IPS DF 4.7 (cell line): Measurements from ENCODE around the gene ZNF263.

Source experiments
- DNase-seq: peaks from one replicate; pipeline ENCODE4 v3.0.0-alpha.2; 2013; ENCODE audit warnings: low spot score; ENCODE audit errors: extremely low read depth

Gene ZNF263

DNA sequence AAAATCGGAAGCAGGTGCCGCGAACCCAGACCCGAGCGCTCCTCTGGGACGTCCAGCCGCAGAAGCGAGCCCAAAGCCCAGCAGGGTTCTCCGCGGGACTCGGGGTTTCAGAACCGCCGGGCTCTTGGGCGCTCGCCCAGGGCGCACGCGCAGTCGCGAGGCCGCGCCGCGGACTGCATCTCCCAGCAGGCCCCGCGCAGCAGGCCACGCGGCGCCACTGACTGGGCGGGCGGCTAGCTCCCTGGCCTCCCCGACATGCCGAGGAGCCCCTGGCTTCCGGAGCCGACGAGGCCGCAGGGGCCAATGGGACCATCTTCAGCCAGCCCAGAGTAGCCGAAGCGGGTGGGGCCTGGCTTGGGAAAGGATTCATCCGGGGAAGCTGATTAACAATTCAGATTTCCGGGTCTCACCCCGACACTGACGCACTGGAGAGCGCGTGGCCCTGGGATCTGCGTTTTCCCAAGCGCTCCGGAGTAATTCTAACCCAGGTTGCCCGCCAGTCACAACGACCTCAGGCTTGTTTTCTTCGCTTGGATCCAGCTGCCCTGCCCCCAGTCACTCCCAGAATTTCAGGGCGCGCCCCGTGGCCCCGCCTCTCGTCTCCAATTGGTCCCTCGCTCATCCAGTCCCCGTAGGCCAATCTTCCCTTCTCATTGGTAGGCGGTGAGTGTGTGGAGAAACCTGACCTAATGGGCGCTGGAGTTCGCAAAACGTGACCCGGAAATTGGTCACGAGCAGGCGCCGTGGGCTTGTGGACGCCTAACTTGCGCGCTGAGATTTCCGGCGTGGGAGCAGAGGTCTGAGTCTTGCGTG, at the start of gene ZNF263:
Gene ZNF263 (plus strand): TSS at position 762 of the 813 bp plus-strand sequence. CDS start 328 bp downstream, outside the sequence.
- peak; percentile 87 for DNase-seq

- DNase-seq, result no peak
Measured at GRCh38 chr16:3234543-3234856, 48.8 kb upstream of the ZNF263 start.

GRCh38 chr16:3234857-3235561, 48.3 kb upstream of the ZNF263 start, which contains the start of gene ZNF200:
TSS of gene ZNF200 (minus strand) at chr16:3235158. CDS start at chr16:3233755, 1,403 bp downstream.
- DNase-seq, result peak; percentile 56

DNA sequence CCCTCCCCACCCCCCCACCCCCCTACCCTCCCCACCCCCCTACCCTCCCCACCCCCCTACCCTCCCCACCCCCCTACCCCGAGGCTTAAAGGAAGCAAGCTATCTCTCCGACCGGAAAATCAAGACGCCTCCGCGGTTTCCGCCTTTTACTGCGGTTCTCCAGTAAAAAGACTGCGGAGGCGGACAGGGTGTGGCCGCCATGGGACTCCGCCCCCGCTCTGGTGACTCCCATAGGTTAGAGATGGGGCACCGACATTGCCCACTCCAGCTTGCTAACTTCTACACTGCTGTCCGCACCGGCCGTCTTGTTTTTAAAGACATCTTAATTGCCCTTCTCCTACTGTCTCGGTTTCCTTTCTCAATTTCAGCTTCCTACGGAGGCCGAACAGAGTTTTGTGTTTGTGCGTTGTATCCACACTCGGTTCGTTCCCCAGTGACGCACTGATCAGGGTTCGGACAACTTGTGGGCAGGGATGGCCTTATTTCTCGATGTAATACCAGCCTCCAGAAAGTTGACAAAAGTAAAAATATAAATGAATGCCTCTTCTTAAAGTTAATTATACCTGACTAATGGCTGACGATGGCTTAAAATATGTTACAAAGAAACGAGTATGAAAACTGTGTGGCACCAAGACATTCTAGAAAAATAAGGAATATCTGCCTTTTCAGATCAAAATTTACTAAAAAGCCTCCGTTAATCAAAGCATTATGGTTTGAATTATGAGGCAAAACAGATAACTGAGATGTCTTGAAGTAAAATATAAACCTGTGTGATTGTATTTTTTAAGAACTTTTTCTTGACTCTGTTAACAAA, 47.2 kb upstream of the ZNF263 start:
- no peak for DNase-seq

DNA sequence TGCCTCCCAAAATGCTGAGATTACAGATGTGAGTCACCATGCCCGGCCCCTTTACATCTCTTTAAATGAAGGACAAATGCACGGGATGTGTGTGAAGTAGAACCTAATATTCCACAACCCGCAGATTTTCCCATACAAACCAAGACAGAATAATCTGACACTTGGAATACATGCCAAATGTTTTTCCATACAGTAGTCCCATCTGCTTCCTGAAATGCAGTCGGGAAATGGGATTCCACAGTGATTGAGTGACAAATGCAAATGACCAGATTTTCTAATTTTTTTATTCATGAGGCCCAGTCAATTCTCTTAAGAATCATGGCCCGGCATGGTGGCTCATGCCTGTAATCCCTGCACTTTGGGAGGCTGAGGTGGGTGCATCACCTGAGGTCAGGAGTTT, 41.5 kb upstream of the ZNF263 start:
- no peak for DNase-seq

DNA sequence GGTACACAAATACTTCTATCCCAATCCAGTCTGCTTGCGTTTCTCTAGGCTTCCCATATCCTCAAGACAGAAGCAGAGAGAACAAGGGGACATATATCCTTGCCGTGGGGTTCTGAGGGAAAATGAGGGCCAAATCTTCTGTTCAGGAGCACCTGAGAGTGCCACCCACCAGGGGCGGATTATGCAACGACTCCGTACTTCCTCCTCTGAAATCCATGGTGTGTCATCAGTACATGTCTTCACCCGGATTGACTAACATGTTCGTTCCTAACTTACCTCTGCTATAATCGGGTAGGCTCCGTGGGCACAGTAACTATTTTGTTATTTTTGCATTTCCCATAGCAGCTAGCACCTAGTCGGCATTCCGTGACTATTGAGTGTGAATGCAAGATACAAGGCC, 40.6 kb upstream of the ZNF263 start:
- DNase-seq, result no peak

DNA sequence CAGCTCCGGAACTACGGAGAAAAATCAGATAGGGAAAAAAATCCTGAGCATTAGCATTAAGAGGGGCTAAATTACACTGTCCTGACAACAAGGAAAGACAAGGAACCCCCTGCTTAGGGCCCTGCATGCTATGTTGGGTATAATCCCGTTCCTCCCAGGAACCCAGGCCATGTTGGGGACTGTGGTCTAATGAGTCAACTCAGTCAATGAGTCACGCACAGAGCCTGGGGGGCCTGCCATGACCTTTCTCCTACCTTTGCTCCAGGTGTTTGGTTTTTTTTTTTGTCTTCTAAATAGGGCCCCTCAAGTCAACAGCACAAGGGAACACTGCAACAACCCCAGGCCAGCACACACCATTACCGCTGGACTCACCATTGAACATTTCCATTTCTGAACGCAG, 39.4 kb upstream of the ZNF263 start:
- DNase-seq, result no peak

DNA sequence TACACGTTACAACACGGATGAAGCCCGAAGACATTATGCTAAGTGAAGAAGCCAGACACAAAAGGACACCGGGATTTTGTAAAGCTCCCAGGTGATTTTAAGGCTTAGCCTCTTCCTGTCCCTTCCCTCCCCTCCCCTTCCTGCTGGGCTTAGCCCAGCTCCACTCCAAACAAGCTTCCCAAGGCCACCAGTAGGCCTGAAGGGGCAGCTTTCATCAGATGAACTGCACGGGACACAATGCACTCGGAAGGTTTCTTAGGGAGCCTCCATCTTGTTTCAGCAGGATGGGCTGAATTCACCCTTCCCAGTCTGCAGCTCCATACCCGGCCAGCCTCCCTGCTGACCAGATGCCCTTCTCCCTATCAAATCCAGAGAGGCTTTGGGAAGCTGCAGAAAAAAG, 37.3 kb upstream of the ZNF263 start:
- no peak for DNase-seq

- DNase-seq, result no peak
Measured at GRCh38 chr16:3246876-3247275, 36.4 kb upstream of the ZNF263 start.

GRCh38 chr16:3248596-3248995, 34.7 kb upstream of the ZNF263 start:
- DNase-seq, result no peak

GRCh38 chr16:3249020-3249419, 34.3 kb upstream of the ZNF263 start:
- DNase-seq, result no peak

DNA sequence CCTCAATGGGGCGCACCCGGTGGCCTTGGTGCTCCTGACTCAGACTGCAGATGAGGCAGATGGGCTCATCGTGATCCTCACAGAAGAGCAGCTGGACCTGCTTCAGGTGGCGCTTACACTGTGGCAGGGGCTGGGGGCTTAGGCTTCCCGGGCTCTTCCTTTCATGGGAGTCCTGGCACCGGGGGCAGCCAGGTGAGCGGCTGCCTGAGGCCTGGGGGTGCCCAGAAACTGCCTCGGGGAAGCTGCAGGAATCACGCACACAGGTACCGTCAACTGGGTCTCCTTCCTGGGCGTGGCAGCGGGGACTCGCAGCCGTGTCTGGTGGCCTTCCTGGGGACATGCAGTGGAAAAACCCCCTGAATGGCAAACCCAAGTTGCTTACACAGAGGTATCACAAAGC, 33.8 kb upstream of the ZNF263 start:
- no peak for DNase-seq

DNA sequence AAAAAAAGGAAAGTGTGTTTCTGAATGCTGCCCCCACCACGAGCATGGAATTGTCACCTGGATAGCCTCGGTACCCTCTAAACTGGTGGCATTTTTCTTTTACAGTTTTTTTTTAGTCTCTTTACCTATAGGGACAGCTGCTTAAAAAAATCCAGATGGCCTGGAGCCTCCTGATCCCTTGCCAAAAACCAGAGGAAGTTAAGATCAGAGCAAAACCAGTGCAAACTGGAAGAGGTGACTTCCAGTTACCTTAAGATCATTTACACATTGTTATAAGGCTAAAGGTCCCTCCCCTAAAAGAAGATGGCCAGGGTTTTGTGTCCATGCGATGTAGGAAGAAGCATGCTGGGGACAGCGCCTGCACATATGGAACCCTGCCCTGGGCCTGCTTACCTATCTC, 30.3 kb upstream of the ZNF263 start:
- no peak for DNase-seq

DNA sequence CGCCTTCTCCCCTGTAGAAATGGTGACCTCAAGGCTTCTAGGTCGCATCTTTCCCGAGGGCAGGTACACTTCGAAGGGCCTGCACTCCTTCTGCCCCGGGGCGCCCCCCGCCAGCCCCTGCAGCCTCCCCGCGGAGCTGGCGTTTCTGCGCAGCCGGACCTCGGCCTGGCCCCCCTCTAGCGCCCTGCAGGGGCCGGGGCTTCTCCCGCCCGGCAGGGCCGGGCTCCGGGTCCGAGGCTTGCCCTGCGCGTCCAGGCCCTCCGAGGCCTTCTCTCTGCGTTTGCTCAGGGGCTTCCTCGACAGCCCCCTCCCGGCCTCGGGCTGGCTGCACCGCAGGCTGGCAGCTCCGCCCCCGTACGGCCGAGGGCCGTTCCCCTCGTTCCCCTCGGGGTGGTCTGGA, 29.0 kb upstream of the ZNF263 start:
- no peak for DNase-seq

DNA sequence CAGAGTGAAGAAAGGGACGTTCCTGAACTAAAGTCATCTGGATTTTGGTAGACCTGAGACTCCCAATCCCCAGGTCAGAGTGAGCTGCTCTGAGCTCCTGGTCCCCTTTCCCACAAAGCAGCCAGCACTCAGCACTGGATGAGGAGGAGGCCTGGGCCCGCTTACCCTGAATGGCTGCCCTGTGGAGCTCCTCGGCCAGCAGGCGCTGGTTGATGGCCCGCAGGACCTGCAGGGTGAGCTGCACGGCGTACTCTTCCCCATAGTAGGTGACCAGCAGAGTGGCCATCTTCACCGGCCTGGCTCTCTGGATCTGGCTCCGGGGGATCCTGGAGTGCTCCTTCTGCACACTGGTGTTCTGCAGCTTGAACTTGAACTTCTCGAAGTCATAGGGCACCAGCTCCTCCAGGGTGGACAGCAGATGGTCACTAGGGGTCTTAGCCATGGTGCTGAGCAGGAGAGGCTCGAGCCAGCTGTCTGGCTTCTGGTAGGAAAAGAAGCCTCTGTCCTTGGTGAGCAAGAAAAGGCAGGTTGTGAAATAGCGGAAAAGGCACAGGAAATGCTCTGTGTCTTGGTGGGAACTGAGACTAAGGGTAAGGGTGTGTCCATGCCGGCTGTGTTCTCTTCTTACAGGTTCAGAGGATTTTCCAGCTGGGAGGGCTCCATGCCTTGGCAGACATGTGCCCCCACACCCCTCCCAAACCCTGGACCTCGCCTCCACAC, 27.0 kb upstream of the ZNF263 start, which contains the start of gene MEFV:
Gene MEFV (minus strand): TSS at position 488 of the 720 bp plus-strand sequence. CDS start 46 bp downstream, at position 442.
- no peak for DNase-seq

- DNase-seq, result no peak
Measured at GRCh38 chr16:3256866-3257465, 26.3 kb upstream of the ZNF263 start.

DNA sequence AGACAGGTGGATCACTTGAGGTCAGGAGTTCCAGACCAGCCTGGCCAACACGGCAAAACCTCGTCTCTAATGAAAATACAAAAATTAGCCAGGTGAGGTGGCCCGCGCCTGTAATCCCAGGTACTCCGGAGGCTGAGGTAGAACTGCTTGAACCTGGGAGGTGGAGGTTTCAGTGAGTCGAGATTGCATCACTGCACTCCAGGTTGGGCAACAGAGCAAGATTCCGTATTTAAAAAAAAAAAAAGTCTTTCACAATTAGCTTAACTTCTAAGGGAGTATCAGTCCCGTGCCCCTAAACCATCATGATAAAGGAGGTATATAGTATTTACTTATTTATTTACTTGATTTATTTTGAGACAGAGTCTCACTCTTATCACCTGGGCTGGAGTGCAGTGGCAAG, 23.5 kb upstream of the ZNF263 start:
- DNase-seq, result no peak

DNA sequence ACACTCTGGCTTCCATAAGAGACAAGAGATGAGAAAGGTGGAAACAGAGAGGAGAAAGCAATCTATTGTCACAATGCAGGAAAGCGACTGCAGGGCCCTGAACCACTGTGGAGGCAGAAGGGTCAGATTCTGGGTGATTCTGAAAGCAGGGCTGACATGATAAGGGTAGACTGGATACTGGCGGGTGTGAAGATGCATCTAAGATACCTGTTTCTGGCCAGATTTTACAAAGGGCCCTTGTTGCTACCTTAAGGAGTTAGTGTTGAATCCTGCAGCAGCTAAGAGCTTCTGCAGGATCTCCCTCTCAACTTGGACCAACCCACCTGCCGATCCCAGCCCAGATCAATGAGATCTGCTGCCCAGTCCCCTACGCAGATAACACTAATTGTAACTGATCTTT, 20.8 kb upstream of the ZNF263 start:
- DNase-seq, result no peak

DNA sequence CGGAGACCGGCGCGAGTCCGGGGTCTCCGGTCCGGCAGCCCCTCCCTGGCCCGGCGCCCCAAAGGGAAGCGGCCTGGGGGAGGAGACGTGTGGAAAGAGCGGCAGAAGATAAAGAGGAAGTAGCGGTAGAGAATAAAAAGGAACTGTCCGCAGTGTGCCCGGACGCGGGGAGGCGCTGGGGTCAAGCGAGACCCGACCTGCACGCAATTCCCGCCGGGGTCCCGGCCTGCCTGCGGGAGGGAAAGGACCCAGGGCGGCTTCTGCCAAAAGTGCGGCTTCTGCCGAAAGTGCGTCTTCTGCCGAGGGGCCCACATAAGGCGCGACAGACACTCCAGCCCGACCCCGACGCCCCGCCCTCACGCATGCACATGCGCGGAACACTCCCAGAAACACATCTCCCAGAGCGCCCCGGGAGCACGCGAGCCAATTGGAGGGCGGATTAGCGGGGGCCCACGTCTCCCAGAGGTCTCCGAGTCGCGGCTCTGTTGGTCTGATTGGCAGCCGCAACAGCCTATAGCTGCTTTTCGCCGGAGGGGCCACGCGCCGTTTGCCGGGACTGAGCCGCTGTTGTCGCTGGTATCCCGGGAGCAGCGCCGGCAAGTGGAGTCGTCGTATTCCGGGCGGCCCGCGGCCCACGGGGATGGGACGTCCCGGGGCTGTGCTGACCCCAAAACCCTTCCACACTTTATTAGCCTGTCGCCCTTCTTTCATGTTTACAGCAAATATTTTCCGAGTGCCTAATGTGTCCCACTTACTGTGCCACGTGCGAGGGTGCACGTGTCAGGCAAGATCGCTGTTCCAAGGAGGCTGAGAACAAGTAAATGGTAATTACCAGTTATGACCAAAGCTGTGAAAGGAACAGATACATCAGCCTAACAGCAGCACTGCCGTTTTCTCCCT, 18.9 kb upstream of the ZNF263 start:
- peak; percentile 81 for DNase-seq
